22Rv1 (cell line): ENCODE measurements around the gene ACYP2.

Experiments used
- CTCF ChIP-seq: fragments of 450-650 bp; IDR thresholded peaks from 2 replicates; pipeline ENCODE4 v1.5.1; 2017; ENCODE audit warnings: mild to moderate bottlenecking
- ZFX ChIP-seq: fragments of 450-650 bp; IDR thresholded peaks from 2 replicates; pipeline ENCODE4 v1.6.1; 2017; ENCODE audit warnings: antibody characterized with exemption, borderline replicate concordance

GRCh38 chr2:54336977-54337255 lies 221.5 kb downstream of the ACYP2 start:
- TF ChIP-seq CTCF (no peak), ZFX (no peak)
